Globus pallidus (tissue), 1 donor: ENCODE results near the gene NAA35.
"Not testable (repeated sequence)": the region's sequence is repeated elsewhere in the genome, so short reads cannot be mapped to it uniquely, and the experiment has no call there.

ENCODE experiments used
- DNase-seq: peaks from one replicate; pipeline ENCODE4 v3.0.0-alpha.2; 2015; ENCODE audit warnings: low spot score

The NAA35 gene

DNA sequence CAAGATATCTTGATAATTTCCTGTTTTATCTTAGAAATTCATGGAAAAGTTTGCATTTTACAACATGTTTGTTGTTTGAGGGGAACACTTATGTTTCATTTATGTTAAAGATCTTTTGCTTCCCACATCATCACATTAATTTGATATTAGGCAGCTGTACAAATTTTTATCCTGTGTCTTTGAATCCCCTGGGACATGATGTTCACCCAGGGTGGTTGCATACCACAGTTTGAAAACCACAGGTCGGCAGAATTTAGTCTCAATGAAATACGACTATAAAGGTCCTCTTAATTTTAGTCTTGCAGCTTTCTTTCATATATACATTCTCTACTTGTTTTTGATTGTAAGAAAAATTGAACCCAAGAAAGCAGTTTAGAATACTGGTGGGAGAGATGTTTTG lies 3.7 kb downstream of the NAA35 start:
- no peak for DNase-seq

DNA sequence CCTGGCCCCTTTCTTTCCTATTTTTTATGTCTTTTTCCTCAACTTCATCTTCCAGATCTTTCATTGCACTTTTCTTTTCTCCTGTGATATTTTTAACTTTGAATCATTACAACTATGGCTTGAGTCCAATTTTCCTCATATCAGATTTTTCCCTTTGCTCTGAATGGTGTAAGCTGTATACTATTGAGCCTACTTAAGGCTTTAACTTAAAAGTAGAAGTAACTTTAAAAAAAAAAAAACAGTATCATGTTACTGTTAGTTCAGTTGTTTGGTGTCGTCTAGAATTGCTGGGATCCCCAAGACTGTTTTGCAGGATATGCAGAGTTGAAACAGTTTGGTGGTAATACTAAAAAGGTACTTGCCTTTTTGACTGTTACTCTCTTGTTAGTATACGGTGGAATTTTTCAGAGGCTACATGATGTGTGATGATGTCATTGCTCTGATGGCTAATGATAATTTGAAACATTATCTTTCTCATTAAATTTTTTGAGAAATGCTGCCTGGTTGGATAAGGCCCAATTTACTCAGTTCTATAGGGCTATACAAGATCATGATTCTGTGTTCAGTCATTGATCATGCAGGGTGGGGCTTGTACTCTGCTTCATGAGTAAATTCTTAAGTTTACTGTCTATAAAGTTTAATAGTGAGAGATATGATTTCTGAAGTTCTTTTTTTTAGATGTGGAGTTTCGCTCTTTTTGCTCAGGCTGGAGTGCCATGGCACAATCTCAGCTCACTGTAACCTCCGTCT lies 8.8 kb downstream of the NAA35 start:
- DNase-seq = no peak

DNA sequence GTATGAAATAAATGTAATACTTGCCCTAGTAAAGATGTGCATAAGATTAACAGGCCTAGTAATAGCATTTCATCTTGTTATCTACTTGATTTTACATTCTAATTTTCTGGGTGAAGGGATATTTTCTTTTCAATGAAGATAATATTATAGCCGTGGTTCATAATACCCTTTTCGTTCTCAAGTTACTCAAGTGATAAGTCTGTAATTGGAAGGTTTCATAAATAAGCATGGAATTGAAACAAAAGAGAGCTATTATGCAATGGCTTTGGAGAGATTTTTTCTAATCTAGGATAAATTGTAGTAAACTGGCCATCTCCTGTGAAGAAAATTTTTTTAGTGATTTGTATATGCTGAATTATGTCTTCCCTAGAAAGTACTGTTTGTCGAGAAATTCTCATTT lies 19.0 kb downstream of the NAA35 start:
- DNase-seq = no peak

DNA sequence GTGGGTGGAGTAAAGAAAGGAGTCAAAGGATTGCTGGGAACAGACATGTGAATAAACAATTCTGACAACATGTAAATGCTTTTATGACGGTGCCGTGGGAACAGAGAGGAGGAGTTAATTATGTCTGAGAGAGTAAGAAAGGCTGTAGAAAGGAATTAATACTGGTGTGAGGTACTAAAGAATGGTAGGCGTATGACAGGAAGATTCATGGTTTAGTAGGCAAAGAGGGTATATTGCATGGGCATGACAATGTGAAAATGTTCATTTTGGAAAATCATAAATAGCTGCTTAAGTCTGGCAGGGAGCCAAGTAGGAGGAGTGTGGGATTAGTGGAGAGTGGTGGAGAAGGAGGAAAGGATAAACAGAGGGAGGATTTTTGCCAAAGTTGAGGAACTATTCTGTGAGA lies 19.7 kb downstream of the NAA35 start:
- no peak for DNase-seq

DNA sequence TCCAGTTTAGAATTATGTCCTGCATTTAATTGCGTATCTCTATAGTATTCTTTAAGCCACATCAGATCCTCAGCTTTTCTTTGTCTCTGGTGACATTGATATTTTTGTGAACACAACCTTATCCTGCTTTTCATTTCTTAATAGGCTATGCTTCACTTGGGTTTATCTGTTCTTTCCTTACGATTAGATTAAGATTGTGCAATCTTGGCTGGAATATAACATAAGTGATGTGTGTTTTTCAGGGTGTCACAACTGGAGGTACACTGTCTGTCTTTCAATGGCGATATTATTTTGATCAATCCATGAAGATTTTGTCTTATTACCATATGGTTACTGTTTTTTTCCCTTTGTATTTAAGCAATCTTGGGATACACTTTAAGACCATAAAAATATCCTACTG lies 23.6 kb downstream of the NAA35 start:
- DNase-seq = no peak

DNA sequence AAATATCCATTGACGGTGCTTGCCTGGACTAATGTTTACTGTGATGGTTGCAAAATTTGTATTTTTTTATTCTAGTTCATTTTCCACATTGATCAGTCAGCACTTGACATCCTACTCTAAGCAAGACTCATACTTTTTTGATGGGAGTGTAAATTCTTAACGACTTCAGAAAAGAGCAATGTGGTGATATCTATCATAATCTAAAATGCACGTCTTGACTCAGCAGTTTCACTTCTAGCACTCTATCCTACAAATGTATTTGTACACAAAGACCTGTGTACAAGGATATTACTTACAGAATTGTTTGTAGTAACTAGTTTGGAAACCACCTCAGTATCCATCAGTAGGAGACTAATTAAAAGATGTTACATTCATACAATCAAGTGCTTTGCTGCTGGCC lies 24.0 kb downstream of the NAA35 start:
- no peak for DNase-seq

DNA sequence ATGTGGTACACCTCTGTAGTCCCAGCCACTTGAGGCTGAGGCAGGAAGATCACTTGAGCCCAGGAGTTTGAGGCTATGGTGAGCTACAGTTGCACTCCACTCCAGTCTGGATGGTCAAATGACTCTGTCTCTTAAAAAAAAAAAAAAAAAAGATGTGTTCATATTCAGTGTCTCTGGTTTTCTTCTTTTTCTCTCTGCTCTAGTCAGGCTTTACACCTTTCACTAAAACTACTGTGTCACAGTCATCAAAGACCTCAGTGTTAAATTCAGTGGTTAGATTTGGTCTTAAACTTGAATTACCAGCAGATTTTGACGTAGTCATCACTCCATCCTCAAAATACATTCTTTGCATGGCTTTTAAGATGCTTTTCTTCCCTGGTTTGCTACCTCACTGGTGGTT lies 28.8 kb downstream of the NAA35 start:
- no peak for DNase-seq

DNA sequence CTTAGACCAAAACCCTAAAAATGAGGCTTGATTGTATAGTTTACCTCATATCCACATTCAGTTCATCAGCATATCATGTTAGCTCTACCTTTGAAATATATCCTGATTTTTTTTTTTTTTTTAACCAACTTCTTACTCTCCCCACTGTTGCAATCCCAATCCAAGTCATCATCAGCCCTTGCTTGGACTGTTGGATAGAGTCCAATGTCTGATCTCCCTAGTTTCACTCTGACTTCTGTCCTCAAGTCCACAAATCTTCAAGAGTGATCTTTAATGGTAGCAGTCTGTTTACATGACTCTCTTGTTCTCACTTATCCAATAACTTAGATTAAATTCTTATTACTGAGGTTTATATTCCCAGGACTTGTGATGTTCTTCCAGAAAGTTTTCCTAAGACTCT lies 30.8 kb downstream of the NAA35 start:
- DNase-seq = no peak

DNA sequence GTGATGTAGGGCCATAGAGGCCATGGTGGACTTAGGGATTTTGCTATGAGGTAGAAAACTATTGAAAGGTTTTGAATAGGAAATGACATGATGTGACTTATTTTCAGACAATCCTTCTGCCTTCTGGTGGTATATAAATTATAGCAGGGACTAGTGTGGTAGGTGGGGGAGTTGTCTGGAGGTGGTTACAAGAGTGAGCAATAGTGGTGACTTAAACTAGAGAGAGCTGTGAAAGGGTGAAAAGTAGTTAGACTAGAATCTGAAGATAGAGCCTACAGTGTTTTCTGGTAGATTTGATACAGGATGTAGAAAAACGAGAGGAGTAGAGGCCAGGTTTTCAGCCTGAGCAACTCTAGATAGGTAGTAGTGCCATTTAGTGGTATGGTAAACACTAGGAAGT lies 32.3 kb downstream of the NAA35 start:
- no peak for DNase-seq

DNA sequence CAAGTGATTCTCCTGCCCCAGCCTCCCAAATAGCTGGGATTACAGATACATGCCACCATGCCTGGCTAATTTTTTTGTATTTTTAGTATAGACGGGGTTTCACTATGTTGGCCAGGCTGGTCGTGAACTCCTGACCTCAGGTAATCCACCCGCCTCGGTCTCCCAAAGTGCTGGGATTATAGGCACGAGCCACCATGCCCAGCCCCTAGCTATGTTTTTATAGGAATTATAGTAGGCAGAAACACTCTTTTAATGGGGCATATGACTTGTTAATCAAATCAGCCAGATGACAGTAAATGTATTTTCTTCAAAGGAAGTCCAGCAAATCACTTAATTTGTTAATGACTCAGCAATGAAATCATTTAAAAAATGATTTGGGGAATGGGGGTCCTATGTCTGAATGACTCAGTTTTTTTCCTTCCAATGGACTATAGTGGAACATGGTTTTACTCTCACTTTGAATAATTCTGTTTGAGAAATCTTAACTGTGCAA lies 33.2 kb downstream of the NAA35 start:
- DNase-seq = not testable (repeated sequence)

DNA sequence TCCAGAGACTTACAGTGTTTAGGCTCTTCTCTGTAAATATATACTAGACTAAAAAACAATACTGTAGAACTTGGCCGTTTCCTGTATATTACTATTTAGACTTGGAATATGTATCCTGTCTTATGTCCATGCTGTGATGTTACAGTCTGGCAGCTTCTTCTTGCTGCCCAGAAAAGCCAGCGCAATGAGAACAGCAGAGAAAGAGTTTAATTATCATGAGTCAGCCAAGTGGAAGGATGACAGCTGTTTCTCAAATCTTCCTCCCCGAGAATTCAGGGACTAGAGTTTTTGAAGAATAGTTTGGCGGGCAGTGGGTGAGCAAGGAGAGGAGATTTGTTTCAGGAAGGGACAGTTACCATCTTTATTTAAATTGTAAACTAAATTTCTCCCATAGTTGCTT lies 37.5 kb downstream of the NAA35 start:
- DNase-seq = no peak

DNA sequence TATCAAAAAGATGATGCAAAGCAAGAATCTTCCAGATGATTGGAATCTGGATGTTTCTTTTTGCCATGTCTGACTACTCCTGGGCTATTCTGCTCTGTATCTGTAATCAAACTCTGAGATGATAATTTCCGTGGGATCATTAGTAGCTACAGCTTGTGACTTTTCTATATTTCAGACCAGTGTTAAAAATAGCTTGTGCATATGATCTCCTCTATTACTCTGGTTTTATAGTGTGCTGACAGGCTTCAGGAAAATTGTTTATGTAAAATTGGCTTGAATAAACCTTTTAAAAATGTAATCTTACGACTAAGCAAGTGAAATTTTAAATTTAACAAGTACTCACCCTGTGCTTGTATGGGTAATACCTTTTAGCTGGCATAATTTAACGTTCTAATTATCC lies 40.4 kb downstream of the NAA35 start:
- no peak for DNase-seq

DNA sequence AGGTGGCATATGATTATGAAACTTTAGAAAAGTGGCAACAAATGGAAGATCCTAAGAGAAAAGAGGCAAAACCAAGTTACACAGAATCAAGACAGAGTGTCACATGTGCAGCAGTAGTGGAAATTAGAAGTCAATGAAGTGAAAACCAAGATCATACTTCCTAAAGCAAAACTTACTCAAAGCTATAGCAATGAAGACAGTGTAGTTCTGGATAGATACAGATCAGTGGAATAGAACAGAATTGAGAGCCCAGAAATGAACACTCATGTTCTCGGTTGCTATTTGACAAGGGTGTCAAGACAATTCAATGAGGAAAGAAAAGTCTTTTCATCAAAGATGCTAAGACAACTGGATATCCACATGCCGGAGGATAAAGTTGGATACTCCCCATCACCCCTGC lies 43.5 kb downstream of the NAA35 start:
- DNase-seq = no peak

DNA sequence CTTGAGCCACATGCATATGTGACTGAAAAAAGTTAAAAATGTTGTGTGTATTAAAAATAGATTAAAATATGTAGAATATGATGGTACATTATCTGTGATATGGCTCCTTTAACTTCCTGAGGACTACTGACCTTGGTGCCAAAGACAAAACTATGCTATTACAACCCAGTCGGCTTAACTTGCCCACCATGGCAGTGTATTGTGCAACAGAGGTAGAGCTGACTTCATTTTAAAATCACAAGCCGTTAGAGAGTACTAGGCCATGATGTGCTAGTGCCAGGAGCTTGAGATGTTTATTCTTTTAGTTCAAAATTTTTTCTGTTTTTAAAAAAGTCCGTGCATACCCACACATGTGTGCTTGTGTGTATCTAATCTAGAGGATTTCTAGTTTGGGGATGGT lies 46.3 kb downstream of the NAA35 start:
- DNase-seq = no peak

DNA sequence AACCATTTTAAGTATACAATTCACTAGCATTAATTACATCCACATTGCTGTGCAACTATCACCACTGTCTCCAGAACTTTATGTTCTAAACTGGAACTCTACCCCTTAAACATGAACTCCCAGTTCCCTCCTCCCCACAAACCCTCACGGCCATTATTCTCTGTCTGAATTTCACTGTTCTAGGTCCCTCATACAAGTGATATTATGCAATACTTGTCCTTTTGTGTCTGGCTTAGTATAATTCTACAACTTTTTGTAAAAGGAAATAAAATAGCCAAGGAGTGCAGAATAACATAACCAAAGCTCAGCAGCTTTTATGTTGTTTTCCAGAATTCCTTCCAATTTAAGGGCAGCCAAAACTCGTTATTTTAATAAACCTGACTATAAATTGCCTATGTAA lies 53.2 kb downstream of the NAA35 start:
- DNase-seq = no peak

DNA sequence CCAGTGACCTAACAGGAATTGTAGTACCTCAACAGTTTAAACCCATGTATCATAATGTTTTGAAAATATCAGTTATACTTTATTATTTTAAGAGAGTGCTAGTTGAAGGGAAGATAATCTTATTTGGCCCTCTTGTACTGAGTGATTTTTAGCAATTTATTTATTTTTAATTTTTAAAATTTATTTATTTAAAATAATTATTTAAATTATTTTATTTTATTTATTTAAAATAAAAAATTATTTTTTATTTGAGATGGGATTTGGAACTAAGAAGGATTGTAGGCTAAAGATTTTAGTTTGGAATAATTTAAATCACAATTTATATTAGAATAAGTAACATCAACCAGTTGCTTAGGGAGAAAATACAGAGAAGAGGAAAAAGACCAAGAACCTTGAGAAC lies 54.2 kb downstream of the NAA35 start:
- DNase-seq = no peak

DNA sequence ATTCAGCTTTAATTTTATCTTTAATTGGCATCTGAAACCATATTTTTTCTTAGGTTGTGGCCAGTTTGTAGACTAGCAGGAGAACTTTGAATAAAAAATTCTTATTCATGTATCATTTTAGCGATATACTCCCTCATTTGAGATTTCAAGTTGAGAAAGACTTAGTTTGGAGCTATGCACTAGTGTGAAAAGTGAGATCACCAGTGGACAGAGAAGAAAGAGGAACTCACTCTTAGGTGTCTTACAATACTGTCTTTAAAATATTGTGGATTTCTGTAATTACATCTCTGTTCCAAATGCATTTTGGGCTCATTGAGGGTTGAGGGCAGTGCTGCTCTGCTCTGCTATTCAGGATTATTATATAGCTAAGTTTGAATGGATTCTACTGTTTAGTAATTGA lies 54.7 kb downstream of the NAA35 start:
- DNase-seq = no peak

DNA sequence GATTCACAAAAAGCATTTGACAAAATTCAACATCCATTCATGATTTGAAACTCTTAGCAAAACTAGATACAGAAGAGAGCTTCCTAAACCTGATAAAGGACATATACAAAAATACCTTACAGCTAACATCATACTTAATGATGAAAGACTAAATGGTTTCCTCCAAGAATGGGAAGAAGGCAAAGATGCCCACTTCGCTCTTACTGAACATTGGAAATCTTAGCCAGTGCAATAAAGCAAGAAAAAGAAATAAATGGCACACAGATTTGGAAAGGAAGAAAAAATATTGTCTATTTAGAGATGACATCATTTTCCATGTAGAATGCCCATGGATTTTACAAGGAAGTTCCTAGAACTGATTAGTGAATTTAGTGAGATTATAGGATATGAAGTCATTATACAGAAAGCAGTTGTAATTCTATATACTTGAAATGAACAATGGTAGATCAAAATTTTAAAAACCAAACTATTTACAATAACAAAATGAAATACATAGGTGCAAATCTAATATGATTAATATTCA lies 64.4 kb downstream of the NAA35 start:
- no peak for DNase-seq

DNA sequence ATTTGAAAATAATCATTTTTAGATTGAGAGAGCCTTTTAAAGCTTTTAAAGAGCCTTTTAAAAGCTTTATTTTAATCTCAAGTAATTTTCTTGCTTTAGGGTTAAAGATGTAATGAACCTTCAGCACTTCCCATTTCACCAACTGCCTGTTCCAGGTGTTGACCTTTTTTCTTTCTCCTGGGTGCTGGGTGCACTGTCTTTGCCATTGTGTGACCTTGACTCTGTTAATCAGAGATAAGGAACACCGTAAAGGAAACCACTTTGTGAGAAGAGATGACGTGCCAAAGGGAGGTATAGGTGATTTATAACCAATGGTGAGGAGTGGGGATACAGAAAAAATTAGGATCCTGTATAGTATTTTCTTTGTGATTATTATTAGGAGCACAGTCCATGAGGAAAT lies 68.2 kb downstream of the NAA35 start:
- no peak for DNase-seq

DNA sequence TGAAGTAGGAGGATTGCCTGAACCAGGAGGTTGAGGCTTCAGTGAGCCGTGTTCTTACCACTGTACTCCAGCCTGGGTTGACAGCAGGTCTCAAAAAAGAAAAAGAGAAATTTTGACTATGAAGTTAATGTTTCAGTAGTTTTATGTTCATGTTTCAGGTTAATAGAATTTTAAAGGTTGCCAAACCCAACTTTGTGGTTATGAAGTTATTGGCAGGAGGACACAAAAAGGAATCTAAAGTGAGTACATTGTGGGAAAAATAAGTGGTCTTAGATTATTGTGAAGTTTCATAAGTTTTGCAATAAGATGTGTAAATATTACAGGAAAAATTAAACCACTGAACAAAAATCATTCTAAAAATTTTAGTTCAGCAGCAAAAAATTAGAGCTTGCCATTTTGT lies 79.8 kb downstream of the NAA35 start:
- no peak for DNase-seq

DNA sequence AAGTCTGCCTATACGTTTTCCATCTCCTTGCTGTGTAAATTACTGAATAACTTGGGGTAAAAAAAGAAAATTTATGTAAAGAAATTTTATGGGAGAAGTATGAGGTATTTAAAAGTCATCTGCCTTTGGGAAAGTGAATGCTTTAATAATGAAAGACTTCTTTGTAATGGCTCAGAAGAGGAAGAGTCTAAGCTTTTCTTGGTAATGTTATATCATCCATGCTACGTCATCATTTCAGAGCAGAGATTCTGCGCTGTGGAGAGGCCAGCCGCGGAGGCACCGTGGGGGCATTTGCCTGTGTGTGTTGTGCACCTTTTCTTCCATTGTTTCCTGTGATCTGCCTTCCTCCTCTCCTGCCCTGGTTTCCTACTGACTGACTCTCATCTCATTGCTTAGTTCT lies 80.2 kb downstream of the NAA35 start:
- DNase-seq = no peak

DNA sequence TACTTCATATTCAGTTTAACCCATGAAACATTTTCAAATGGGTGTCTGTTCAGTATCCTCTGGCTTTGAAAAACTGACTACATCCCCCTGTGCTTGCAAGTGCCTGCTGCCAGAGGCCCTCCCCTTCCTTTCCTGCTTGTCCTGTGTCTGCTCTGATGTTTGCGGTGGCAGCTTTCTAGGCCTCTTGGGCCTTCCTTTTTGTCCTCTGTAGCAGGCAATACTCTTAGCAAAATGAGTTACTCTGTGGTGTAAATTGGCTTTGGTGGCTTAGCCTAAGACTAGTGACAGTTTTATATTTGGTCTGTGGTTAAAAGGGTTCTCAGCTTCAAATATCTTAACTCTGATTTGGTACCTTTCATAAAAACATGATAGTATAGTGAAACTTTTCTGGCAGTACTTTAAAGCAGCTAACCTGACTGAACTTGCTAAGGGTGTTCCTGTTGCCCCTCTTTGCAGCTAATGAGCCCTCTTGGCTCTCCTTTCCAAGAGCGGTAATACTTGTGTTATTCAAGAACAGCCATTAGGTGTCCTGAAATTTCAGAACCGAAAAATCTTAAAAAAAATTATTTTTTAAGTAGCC lies 81.8 kb downstream of the NAA35 start:
- no peak for DNase-seq

DNA sequence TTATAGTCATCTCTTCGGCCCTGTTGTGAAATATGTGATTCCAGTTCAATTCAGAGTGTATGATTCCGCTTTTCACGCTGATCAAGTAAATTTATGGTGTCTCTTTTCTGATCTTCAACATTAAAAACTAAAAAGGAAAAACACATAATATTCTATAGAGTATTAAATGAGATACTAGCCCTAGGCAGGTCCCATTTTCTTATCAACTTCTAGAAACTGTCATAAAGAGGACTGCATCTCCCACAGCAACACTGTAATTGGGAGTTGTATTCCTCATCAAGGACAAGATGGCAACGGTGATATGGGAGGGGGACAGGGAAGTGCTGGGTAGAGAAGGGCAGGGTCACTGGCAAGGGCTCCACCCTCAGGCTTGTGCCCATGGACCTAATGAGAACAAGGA lies 86.8 kb downstream of the NAA35 start:
- no peak for DNase-seq
